Measurements from ENCODE around the gene AKT1S1. TPM values are rescaled to one million over a fixed set of nuclear protein-coding genes. Genes with fewer than 3 reads are reported as not detected.

Gene AKT1S1
- total RNA-seq, 1 donor from 2014 or later, result 4.1 TPM

DNA sequence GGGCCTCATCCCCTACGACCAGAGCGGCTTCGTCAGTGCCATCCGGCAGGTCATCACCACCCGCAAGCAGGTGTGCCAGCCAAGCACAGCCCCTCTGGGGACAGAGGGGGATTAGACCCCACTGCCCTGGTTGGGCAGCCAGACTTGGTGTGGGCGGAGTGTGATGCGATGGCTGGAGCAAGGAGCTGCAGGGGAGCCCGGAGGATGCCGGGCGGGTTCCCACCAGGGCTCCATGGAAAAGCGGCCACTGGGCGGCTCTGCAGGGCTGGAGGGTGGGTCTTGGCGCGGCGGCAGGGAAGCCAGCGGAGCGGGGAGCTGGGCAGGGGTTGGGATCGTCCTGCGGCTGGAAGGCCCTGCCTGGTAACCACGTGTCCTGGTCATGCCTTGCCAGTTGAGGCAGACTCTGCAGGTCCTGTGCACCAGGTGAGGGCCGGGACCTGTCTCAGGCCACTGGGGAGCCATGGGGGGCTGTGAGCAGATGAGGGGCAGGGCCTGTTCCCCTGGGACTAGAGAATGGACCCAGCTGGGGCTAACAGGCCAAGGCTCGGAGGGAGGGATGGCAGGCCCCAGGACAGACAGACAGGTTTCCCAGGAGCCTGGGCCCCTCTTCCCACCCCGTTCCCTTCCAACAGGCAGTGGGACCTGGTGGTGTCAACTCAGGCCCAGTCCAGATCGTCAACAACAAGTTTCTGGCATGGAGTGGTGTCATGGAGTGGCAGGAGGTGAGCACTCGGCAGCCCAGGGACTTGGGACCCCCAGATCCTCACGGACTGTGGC, 19.9 kb downstream of the AKT1S1 start:
- no peak for FAIRE-seq
- DNase-seq (ENCODE audit: low spot score in 2 of 2), result no peak

- FAIRE-seq, result no peak
- no peak for DNase-seq (ENCODE audit: low spot score in 2 of 2)
Observed at GRCh38 chr19:49856574-49857021, 20.6 kb downstream of the AKT1S1 start.

DNA sequence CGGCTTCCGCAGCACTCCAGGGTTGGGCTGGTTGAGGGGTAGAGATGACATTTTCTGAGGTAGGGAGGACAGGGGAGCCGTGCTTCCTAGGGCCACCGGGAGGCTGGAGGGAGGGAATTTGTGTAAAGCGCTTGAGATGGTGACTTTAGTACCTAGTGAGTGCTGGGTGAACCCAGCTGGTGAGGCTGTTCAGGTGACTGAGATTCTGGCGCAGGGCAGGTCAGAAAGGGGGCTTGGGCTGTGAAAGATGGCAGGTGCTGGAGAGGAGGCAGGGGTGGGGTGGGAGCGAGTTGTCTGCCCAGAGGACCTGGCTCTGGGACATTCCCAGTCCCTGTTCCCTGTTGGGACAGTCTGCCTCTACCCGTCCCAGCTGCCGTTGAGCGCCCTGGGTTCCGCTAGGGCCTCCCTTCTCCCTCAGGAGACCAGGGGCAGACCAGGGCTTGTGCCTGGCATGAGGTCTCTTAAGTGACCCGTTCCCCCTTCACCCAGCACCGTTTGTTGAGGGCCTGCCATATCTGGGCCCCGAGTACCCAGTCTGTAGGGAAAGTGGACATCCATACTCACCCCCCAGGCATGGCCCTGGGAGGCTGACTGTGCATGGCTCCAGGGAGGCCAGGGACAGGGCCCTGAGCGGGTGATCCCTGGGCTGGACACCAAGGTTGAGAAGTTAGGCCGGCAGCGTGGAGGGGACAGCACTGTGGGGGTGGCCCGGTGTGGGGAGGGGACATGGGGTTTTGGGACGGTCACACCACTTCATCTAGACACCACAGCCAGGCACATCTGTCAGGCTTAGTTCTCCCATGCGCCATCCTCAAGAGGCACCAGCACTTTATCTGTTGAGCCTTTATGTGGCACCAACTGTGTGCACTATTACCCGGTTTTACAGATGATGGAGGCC, 21.2 kb downstream of the AKT1S1 start:
- no peak for DNase-seq (ENCODE audit: low spot score in 2 of 2)
- no peak for FAIRE-seq

DNA sequence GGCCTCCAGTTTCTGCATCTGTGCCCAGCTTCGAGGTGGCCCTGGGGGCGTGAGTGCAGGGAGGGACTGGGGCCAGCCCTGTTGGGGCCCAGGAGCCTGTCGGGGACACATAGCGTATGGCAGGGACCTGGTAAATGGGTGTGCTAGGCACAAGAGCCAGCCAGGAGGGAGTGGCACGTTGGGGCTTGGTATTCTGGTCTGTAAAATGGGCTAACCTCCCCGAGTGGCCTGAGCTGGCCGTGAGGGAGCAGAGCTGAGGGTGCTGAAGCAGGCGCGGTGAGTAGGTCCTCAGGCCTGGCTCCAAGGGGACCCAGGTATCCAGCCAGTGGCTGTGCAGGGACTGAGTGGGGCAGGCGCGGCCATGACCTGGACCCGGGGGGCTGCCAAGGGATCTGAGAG, 21.9 kb downstream of the AKT1S1 start:
- DNase-seq (ENCODE audit: low spot score in 2 of 2) (no peak), FAIRE-seq (no peak)

- no peak for DNase-seq (ENCODE audit: low spot score in 2 of 2)
- FAIRE-seq, result no peak
Observed at GRCh38 chr19:49854378-49855263, 22.5 kb downstream of the AKT1S1 start.

- FAIRE-seq, result no peak
- DNase-seq (ENCODE audit: low spot score in 2 of 2), result no peak
Observed at GRCh38 chr19:49853852-49854377, 23.2 kb downstream of the AKT1S1 start.

GRCh38 chr19:49852631-49853126, 24.5 kb downstream of the AKT1S1 start:
- FAIRE-seq, result no peak
- no peak for DNase-seq (ENCODE audit: low spot score in 2 of 2)

- peak; percentile 79 to 83 for DNase-seq (ENCODE audit: low spot score in 2 of 2)
- no peak for FAIRE-seq
Observed at GRCh38 chr19:49851456-49852259, 25.5 kb downstream of the AKT1S1 start.

GRCh38 chr19:49850487-49851342, 26.4 kb downstream of the AKT1S1 start, which contains the start of gene PTOV1:
PTOV1 (plus strand) TSS chr19:49851159.
- FAIRE-seq (no peak), DNase-seq (ENCODE audit: low spot score in 2 of 2) (peak; percentile 99 to 100)

GRCh38 chr19:49850221-49850486, 27.0 kb downstream of the AKT1S1 start:
- FAIRE-seq (no peak), DNase-seq (ENCODE audit: low spot score in 2 of 2) (no peak)

DNA sequence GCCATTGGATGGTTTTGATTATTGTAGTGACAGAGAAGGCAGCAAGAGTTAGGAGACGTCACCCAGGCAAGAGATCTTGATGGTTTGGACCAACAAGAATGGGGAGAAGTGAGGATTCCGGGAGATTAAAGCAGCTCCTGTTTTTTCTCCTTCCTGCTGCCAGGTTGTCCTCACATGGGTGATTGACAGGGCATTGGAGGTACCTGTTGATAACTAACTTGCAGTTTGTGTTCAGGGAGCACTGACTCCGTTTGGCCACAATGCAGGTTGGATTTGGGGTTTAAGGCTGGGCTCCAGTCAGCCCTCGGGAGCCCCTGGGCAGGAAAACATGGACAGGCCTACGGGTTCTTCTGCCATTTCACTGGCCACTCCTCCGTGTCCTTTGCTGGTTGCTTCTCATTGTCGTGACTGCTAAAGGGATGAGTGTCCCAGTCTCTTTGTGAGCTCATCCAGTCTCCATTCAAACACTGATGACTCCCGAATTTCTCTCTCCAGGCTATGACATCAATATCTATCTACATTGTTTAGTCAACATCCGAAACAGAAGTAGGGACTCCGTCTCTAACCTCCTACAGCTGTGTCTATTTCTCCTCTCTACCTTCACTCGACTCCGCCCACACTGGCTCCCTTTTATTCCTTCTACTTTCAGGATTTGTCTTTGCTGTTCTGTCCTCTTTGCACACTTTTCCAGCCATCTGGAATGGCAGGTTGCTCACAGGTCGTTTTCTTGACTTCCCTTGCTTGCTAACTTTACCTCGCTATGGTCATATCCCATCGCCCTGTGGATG, 27.5 kb downstream of the AKT1S1 start:
- FAIRE-seq (no peak), DNase-seq (ENCODE audit: low spot score in 2 of 2) (no peak)

GRCh38 chr19:49848938-49849337, 28.2 kb downstream of the AKT1S1 start:
- FAIRE-seq, result no peak
- no peak for DNase-seq (ENCODE audit: low spot score in 2 of 2)

DNA sequence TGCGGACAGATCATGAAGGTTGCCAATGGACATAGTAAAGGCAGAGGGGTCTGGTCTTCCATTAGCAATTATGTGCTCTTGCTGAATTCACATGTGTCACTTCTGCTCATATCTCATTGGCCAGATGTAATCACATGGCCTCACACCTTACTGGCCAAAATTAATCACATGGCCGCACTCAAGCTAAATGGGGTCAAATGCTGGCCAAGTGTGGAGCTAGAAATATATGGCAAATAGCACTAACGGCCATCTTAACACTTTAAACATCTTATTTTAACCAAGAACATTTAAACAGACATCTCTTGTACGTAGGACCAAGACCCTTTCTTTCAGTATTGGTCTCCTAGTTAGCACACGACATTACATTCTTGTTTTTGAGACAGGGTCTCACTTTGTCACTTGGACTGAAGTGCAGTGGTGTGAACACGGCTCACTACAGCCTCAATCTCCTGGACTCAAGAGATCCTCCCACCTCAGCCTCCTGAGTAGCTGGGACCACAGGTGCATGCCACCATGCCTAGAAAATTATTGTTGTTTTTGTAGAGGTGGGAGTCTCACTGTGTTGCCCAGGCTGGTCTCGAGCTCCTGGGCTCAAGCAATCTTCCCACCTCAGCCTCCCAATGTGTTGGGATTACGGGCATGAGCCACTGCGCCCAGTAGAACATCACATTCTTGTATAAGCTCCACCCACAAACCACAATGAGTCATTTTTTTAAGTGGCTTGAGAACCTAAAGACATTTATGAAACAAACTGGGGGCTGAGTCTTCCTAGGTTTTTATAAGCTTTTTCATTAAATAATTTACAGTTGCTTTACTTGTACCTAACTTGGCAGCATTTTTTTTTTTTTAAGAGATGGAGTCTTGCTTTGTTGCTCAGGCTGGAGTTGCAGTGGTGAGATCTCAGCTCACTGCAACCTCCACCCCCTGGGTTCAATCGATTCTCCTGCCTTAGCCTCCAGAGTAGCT, 29.1 kb downstream of the AKT1S1 start:
- DNase-seq (ENCODE audit: low spot score in 2 of 2), result no peak
- FAIRE-seq, result no peak

GRCh38 chr19:49846408-49846807, 30.7 kb downstream of the AKT1S1 start:
- DNase-seq (ENCODE audit: low spot score in 2 of 2) (no peak), FAIRE-seq (no peak)

DNA sequence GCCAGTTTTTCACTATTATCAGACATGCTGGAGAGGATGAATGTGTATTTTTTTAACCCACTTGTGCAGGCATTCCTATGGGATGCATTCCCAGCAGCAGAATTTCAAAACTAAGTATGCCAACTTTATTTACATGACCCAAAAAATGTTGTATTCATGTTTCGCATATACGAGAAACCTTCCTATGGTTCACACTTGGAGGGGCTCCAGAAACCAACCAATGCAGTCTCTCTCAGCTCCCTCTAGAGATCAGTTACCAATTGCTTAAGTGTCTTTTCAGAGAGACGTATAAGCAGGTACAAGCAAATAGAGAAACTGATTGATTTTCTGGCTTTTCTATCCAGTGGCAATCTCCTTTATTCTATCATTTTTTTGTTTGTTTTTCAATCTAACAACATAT, 31.7 kb downstream of the AKT1S1 start:
- FAIRE-seq, result no peak
- DNase-seq (ENCODE audit: low spot score in 2 of 2), result no peak
